Sigmoid colon (tissue), 7 donors: ENCODE measurements around the gene FDX1. TPM values are rescaled to one million over a fixed set of nuclear protein-coding genes. Genes with fewer than 3 reads are reported as not detected.

Source experiments
- DNase-seq: peaks from one replicate; pipeline ENCODE4 v3.0.0-alpha.2; 2019
- H3K27ac ChIP-seq, 4 donors: fragments of 200-600 bp; sonication (generic); one replicate each; pipeline ENCODE4 v1.5.1; 2016 to 2019; ENCODE audit warnings: mild to moderate bottlenecking in 1 of 4
- H3K27me3 ChIP-seq, 3 donors: fragments of 200-600 bp; sonication (generic); one replicate each; pipeline ENCODE4 v1.5.1; 2019; ENCODE audit warnings: mild to moderate bottlenecking in 1 of 3
- H3K36me3 ChIP-seq, 4 donors: fragments of 200-600 bp; sonication (generic); one replicate each; pipeline ENCODE4 v1.5.1; 2016 to 2019
- H3K4me1 ChIP-seq, 4 donors: fragments of 200-600 bp; sonication (generic); one replicate each; pipeline ENCODE4 v1.5.1; 2017 to 2019
- H3K4me3 ChIP-seq, 4 donors: fragments of 200-600 bp; sonication (generic); one replicate each; pipeline ENCODE4 v1.5.1; 2017 to 2019; ENCODE audit warnings: mild to moderate bottlenecking in 2 of 4, moderate library complexity in 1 of 4
- H3K9me3 ChIP-seq, 4 donors: fragments of 200-600 bp in 3 of 4; sonication (generic) in 3 of 4; one replicate each; pipeline versions ENCODE4 v1.5.1 to v1.6.1; 2013 to 2019
- CTCF ChIP-seq, 4 experiments: fragments of 450-650 bp in 3 of 4; fragments of 200-600 bp in 1 of 4; IDR thresholded peaks; one replicate each; pipeline ENCODE4 v1.5.1; 2016 to 2019; ENCODE audit warnings: antibody characterized with exemption in 4 of 4, mild to moderate bottlenecking in 3 of 4, moderate library complexity in 2 of 4
- EP300 ChIP-seq, 4 donors: sonication (generic); formaldehyde crosslinking; IDR thresholded peaks; one replicate each; pipeline ENCODE4 v1.6.1; 2017; ENCODE audit warnings: antibody characterized with exemption in 4 of 4
- POLR2A ChIP-seq, 2 donors: fragments of 450-650 bp; IDR thresholded peaks; one replicate each; pipeline ENCODE4 v1.6.1; 2016; ENCODE audit warnings: antibody characterized with exemption in 2 of 2, mild to moderate bottlenecking in 2 of 2, moderate library complexity in 2 of 2
- POLR2AphosphoS5 ChIP-seq, 4 donors: sonication (generic); formaldehyde crosslinking; IDR thresholded peaks; one replicate each; pipeline ENCODE4 v1.6.1; 2017; ENCODE audit warnings: antibody characterized with exemption in 4 of 4
- WGBS, 2 donors: extraction: QIAGEN DNeasy Blood & Tissue Kit; methylation state at CpG; one replicate each; pipeline ENCODE4 v1.1.7; 2013; 5-methylcytosine and 5-hydroxymethylcytosine counted together
- intact Hi-C: fragments of 100-400 bp; cut with DNase I; formaldehyde crosslinking; loops from one replicate; pipeline ENCODE4 v1.15.1; 2023
- polyA plus RNA-seq, 3 donors: library from polyadenylated mRNA; stranded (reverse); fragments of 200-250 nt; gene quantifications; one replicate each; pipeline ENCODE4 v1.2.3, GENCODE V29; 2013
- total RNA-seq, 4 donors: library from RNA; depleted of rRNA; stranded (reverse); fragments of >200 nt; gene quantifications; one replicate each; pipeline ENCODE4 v1.1.0, GENCODE V29; 2016
- donor health status: healthy with polysubstance abuse.
- donor health status: Bipolar disorder and iron deficiency.
- donor health status: healthy.

The FDX1 gene
- total and polyA plus RNA-seq, 7 donors = 10.5 to 33.1 (median 13.8) TPM

- no peaks in the 10 kb centered on the region for H3K9me3 ChIP-seq
- intact Hi-C loops = no loop called here
- H3K36me3 ChIP-seq = no peaks in the 10 kb centered on the region
- 80 to 81% methylated on average over 1 of the region's 1 CpG for WGBS, 2 donors
- H3K27me3 ChIP-seq = no peaks in the 10 kb centered on the region
- DNase-seq = no peak
- no peak overlapping the region for H3K4me3 ChIP-seq
- H3K4me1 ChIP-seq = no peaks in the 10 kb centered on the region
- H3K27ac ChIP-seq = no peak overlapping the region
- TF ChIP-seq EP300 (IDR thresholded peaks at IDR 0.05) (no peak), POLR2A (IDR thresholded peaks at IDR 0.05) (no peak), POLR2AphosphoS5 (IDR thresholded peaks at IDR 0.05) (no peak), CTCF (IDR thresholded peaks at IDR 0.05) (no peak)
Measured at GRCh38 chr11:110492321-110492685, 62.6 kb downstream of the FDX1 start.

GRCh38 chr11:110493346-110493745 lies 63.6 kb downstream of the FDX1 start:
- Histone ChIP-seq H3K27ac (no peak overlapping the region), H3K4me1 (no peaks in the 10 kb centered on the region), H3K27me3 (no peaks in the 10 kb centered on the region), H3K4me3 (no peak overlapping the region), H3K36me3 (no peaks in the 10 kb centered on the region), H3K9me3 (no peaks in the 10 kb centered on the region)
- TF ChIP-seq POLR2AphosphoS5 (IDR thresholded peaks at IDR 0.05) (no peak), EP300 (IDR thresholded peaks at IDR 0.05) (no peak), CTCF (IDR thresholded peaks at IDR 0.05) (no peak), POLR2A (IDR thresholded peaks at IDR 0.05) (no peak)
- whole genome bisulfite sequencing, 2 donors = 92 to 97% methylated on average over 2 of the region's 2 CpGs
- intact Hi-C loops = no loop called here
- no peak for DNase-seq

- Histone ChIP-seq H3K9me3 (no peaks in the 10 kb centered on the region), H3K27ac (no peak overlapping the region), H3K4me1 (no peaks in the 10 kb centered on the region), H3K4me3 (no peak overlapping the region), H3K27me3 (no peaks in the 10 kb centered on the region), H3K36me3 (no peaks in the 10 kb centered on the region)
- 8 to 50% methylated on average over 2 of the region's 2 CpGs for WGBS, 2 donors
- intact Hi-C loops = no loop called here
- no peak for DNase-seq
- TF ChIP-seq POLR2A (IDR thresholded peaks at IDR 0.05) (no peak), CTCF (IDR thresholded peaks at IDR 0.05) (no peak), POLR2AphosphoS5 (IDR thresholded peaks at IDR 0.05) (no peak), EP300 (IDR thresholded peaks at IDR 0.05) (no peak)
Measured at GRCh38 chr11:110497231-110497978, 67.7 kb downstream of the FDX1 start.

DNA sequence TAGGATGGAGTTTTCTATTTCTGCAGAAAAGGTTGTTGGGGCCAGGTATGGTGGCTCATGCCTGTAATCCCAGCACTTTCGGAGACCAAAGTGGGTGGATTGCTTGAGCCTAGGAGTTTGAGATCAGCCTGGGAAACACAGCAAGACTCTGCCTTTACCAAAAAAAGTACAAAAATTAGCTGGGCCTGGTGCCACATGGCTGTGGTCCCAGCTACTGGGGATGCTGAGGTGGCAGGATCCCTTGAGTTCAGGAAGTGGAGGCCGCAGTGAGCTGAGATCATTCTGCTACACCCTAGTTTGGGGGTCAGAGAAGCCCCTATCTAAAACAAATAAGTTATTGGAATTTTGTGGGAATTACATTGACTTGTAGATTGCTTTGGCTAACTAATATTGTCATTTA lies 71.7 kb downstream of the FDX1 start:
- intact Hi-C loops = no loop called here
- Histone ChIP-seq H3K4me1 (no peaks in the 10 kb centered on the region), H3K4me3 (no peak overlapping the region), H3K27ac (no peak overlapping the region), H3K9me3 (no peaks in the 10 kb centered on the region), H3K36me3 (no peaks in the 10 kb centered on the region), H3K27me3 (no peaks in the 10 kb centered on the region)
- DNase-seq = no peak
- no peak for TF ChIP-seq EP300 (IDR thresholded peaks at IDR 0.05)
- TF ChIP-seq POLR2AphosphoS5 (IDR thresholded peaks at IDR 0.05) = no peak
- no peak for TF ChIP-seq POLR2A (IDR thresholded peaks at IDR 0.05)
- TF ChIP-seq CTCF (IDR thresholded peaks at IDR 0.05) = no peak
- WGBS, 2 donors = 90 to 95% methylated on average over 2 of the region's 2 CpGs
